Neural progenitor cell (in vitro differentiated cells): ENCODE results near the gene RUNDC1.

ENCODE experiments used
- EZH2 ChIP-seq: fragments of 200-600 bp; sonication (generic); IDR thresholded peaks from 2 replicates; pipeline ENCODE4 v1.6.1; 2017; ENCODE audit warnings: antibody characterized with exemption, mild to moderate bottlenecking, moderate library complexity
- EZH2phosphoT487 ChIP-seq: fragments of 200-600 bp; sonication (generic); IDR thresholded peaks from 2 replicates; pipeline ENCODE4 v1.6.1; 2017; ENCODE audit warnings: antibody characterized with exemption
- TF ChIP-seq, protein P1 (sequence below): fragments of 200-600 bp; sonication (generic); IDR thresholded peaks from 2 replicates; pipeline ENCODE4 v1.5.1; 2017; ENCODE audit warnings: antibody characterized with exemption, mild to moderate bottlenecking

DNA sequence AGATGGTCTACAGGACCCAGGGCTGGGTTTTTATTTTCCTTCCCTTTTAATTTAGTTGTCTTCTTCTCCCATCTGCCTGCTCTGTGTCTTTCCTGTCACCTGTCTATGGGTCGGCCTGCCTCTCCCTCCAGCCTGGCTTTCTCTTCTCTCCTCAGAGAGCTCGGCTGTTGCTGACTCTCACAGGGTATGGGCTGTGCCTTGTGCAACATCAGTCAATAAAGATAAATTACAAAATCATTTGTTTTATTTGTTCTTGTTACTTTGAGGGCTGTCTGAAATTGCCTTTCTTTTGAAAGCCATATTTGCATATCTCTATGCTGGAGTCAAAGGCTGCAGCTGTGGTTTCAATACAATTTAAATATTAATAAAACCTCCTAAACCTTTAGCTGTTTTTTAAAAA, 60.3 kb downstream of the RUNDC1 start:
- TF ChIP-seq, protein P1, sequence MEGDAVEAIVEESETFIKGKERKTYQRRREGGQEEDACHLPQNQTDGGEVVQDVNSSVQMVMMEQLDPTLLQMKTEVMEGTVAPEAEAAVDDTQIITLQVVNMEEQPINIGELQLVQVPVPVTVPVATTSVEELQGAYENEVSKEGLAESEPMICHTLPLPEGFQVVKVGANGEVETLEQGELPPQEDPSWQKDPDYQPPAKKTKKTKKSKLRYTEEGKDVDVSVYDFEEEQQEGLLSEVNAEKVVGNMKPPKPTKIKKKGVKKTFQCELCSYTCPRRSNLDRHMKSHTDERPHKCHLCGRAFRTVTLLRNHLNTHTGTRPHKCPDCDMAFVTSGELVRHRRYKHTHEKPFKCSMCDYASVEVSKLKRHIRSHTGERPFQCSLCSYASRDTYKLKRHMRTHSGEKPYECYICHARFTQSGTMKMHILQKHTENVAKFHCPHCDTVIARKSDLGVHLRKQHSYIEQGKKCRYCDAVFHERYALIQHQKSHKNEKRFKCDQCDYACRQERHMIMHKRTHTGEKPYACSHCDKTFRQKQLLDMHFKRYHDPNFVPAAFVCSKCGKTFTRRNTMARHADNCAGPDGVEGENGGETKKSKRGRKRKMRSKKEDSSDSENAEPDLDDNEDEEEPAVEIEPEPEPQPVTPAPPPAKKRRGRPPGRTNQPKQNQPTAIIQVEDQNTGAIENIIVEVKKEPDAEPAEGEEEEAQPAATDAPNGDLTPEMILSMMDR = no peak
- TF ChIP-seq EZH2phosphoT487 (no peak), EZH2 (no peak)
